Testis (tissue), 3 donors: Measurements from ENCODE around the gene PXMP4. TPM values are rescaled to one million over a fixed set of nuclear protein-coding genes. Genes with fewer than 3 reads are reported as not detected.
"Not testable (repeated sequence)": the region's sequence is repeated elsewhere in the genome, so short reads cannot be mapped to it uniquely, and the experiment has no call there.

Experiments used
- DNase-seq: peaks from one replicate; pipeline ENCODE4 v3.0.0-alpha.2; 2019
- H3K27ac ChIP-seq, 2 donors: fragments of 200-600 bp; sonication (generic); one replicate each; pipeline ENCODE4 v1.5.1; 2019
- H3K27me3 ChIP-seq: fragments of 200-600 bp; sonication (generic); one replicate; pipeline ENCODE4 v1.5.1; 2019
- H3K36me3 ChIP-seq: fragments of 200-600 bp; sonication (generic); one replicate; pipeline ENCODE4 v1.5.1; 2017; ENCODE audit warnings: low read depth; ENCODE audit errors: missing control alignments
- H3K4me1 ChIP-seq: fragments of 200-600 bp; sonication (generic); one replicate; pipeline ENCODE4 v1.5.1; 2019
- H3K4me3 ChIP-seq, 2 donors: fragments of 200-600 bp; sonication (generic); one replicate each; pipeline ENCODE4 v1.5.1; 2017 to 2019
- H3K9me3 ChIP-seq: fragments of 200-600 bp; sonication (generic); one replicate; pipeline ENCODE4 v1.5.1; 2017
- CTCF ChIP-seq, 3 experiments: fragments of 450-650 bp in 2 of 3; fragments of 200-600 bp in 1 of 3; sonication (generic) in 1 of 3; IDR thresholded peaks; one replicate each; pipeline ENCODE4 v1.5.1; 2016 to 2019; ENCODE audit warnings: antibody characterized with exemption in 3 of 3, mild to moderate bottlenecking in 2 of 3, moderate library complexity in 1 of 3
- POLR2A ChIP-seq: fragments of 450-650 bp; IDR thresholded peaks from one replicate; pipeline ENCODE4 v1.6.1; 2017; ENCODE audit warnings: antibody characterized with exemption, mild to moderate bottlenecking, moderate library complexity
- WGBS, 2 donors: methylation state at CpG; one replicate each; pipeline ENCODE4 v1.1.5; 2018; 5-methylcytosine and 5-hydroxymethylcytosine counted together
- intact Hi-C: fragments of 100-400 bp; cut with DNase I; formaldehyde crosslinking; loops from one replicate; pipeline ENCODE4 v1.15.1; 2023; ENCODE audit warnings: low total_unique reads
- polyA plus RNA-seq: library from polyadenylated mRNA; stranded (reverse); fragments of 350-450 nt; fragmentation: Illumina TruSeq; extraction: RNeasy Lipid Tissue Mini Kit (QIAGEN cat#74804); gene quantifications from one replicate; pipeline ENCODE4 v1.2.3, GENCODE V29; 2014; ENCODE audit warnings: low read depth, low replicate concordance; ENCODE audit not compliant: insufficient read depth
- total RNA-seq, 2 donors: library from RNA; depleted of rRNA; stranded (reverse); fragments of >200 nt; gene quantifications; one replicate each; pipeline ENCODE4 v1.2.3, GENCODE V29; 2016

PXMP4 gene
- total and polyA plus RNA-seq, 3 donors from 2014 or later = 4.6 to 6.8 (median 5.1) TPM

GRCh38 chr20:33765592-33765991 lies 45.5 kb upstream of the PXMP4 start:
- H3K4me1 ChIP-seq = no peaks in the 10 kb centered on the region
- 93 to 95% methylated on average over 5 of the region's 5 CpGs for WGBS, 2 donors
- H3K36me3 ChIP-seq = no peaks in the 10 kb centered on the region
- H3K4me3 ChIP-seq = no peak overlapping the region
- no peak overlapping the region for H3K27ac ChIP-seq
- TF ChIP-seq POLR2A = no peak
- TF ChIP-seq CTCF (IDR thresholded peaks at IDR 0.05) = no peak
- no peaks in the 10 kb centered on the region for H3K27me3 ChIP-seq
- DNase-seq = no peak
- H3K9me3 ChIP-seq = no peaks in the 10 kb centered on the region
- intact Hi-C loops = no loop called here

- Histone ChIP-seq H3K27ac (no peak overlapping the region), H3K36me3 (no peaks in the 10 kb centered on the region), H3K27me3 (no peaks in the 10 kb centered on the region), H3K4me1 (no peaks in the 10 kb centered on the region), H3K4me3 (no peak overlapping the region), H3K9me3 (no peaks in the 10 kb centered on the region)
- no peak for TF ChIP-seq POLR2A
- no peak for TF ChIP-seq CTCF (IDR thresholded peaks at IDR 0.05)
- intact Hi-C loops = no loop called here
- DNase-seq = no peak
- 73 to 93% methylated on average over 2 of the region's 2 CpGs for WGBS, 2 donors
These were observed 45.0 kb upstream of the PXMP4 start for GRCh38 chr20:33765099-33765498.

GRCh38 chr20:33761698-33762250 lies 41.7 kb upstream of the PXMP4 start:
- intact Hi-C loops = no loop called here
- no peak overlapping the region for H3K4me3 ChIP-seq
- 96 to 100% methylated on average over 8 to 13 of the region's 13 CpGs for WGBS, 2 donors
- H3K9me3 ChIP-seq = no peaks in the 10 kb centered on the region
- no peak for DNase-seq
- no peaks in the 10 kb centered on the region for H3K27me3 ChIP-seq
- H3K27ac ChIP-seq = no peak overlapping the region
- TF ChIP-seq POLR2A (no peak), CTCF (IDR thresholded peaks at IDR 0.05) (no peak)
- H3K4me1 ChIP-seq = no peaks in the 10 kb centered on the region
- H3K36me3 ChIP-seq = no peaks in the 10 kb centered on the region

GRCh38 chr20:33757458-33757857 lies 37.3 kb upstream of the PXMP4 start:
- Histone ChIP-seq H3K4me1 (no peaks in the 10 kb centered on the region), H3K9me3 (no peaks in the 10 kb centered on the region), H3K36me3 (no peaks in the 10 kb centered on the region), H3K27ac (no peak overlapping the region), H3K27me3 (no peaks in the 10 kb centered on the region), H3K4me3 (no peak overlapping the region)
- intact Hi-C loops = no loop called here
- DNase-seq = no peak
- WGBS, 2 donors = 79 to 83% methylated on average over 1 of the region's 1 CpG
- TF ChIP-seq CTCF (IDR thresholded peaks at IDR 0.05) (no peak), POLR2A (no peak)

GRCh38 chr20:33757046-33757445 lies 36.9 kb upstream of the PXMP4 start:
- no peaks in the 10 kb centered on the region for H3K4me1 ChIP-seq
- no peak overlapping the region for H3K4me3 ChIP-seq
- intact Hi-C loops = no loop called here
- no peak overlapping the region for H3K27ac ChIP-seq
- no peak for DNase-seq
- no peaks in the 10 kb centered on the region for H3K27me3 ChIP-seq
- 98 to 99% methylated on average over 10 of the region's 10 CpGs for WGBS, 2 donors
- TF ChIP-seq POLR2A = no peak
- no peak for TF ChIP-seq CTCF (IDR thresholded peaks at IDR 0.05)
- H3K9me3 ChIP-seq = no peaks in the 10 kb centered on the region
- H3K36me3 ChIP-seq = no peaks in the 10 kb centered on the region

GRCh38 chr20:33755936-33756490 lies 35.9 kb upstream of the PXMP4 start:
- DNase-seq, H3K9me3 ChIP-seq, H3K27ac ChIP-seq, H3K4me1 ChIP-seq, H3K4me3 ChIP-seq, H3K36me3 ChIP-seq, intact Hi-C loops, H3K27me3 ChIP-seq: not testable (repeated sequence)
- 79 to 87% methylated on average over 10 of the region's 10 CpGs for WGBS, 2 donors
